Right cardiac atrium (tissue), 5 donors: ENCODE results near the gene SH3BP4. TPM values are rescaled to one million over a fixed set of nuclear protein-coding genes. Genes with fewer than 3 reads are reported as not detected.

Source experiments
- ATAC-seq, 2 donors: fragments of 200-7000 bp; cut with Tn5 transposase; one replicate each; pipeline versions ENCODE4 v1.8.0 to v1.9.1; 2020; ENCODE audit warnings: moderate library complexity in 2 of 2, mild to moderate bottlenecking in 1 of 2
- DNase-seq, 3 donors: peaks; one replicate each; pipeline ENCODE4 v3.0.0-alpha.2; 2020
- H3K27ac ChIP-seq: one replicate; pipeline ENCODE4 v1.5.1; 2013; ENCODE audit warnings: mild to moderate bottlenecking, low read length, control low read depth, moderate library complexity
- H3K27me3 ChIP-seq: one replicate; pipeline ENCODE4 v1.6.1; 2013; ENCODE audit not compliant: control insufficient read depth, insufficient read depth
- H3K4me1 ChIP-seq: one replicate; pipeline ENCODE4 v1.6.1; 2013; ENCODE audit warnings: low read length; ENCODE audit not compliant: control insufficient read depth, insufficient read depth
- H3K4me3 ChIP-seq: one replicate; pipeline ENCODE4 v1.5.1; 2013; ENCODE audit warnings: low read length, control low read depth
- H3K9me3 ChIP-seq: one replicate; pipeline ENCODE4 v1.6.1; 2013; ENCODE audit warnings: low read length; ENCODE audit not compliant: control insufficient read depth
- WGBS: extraction: QIAGEN DNeasy Blood & Tissue Kit; methylation state at CpG from one replicate; pipeline ENCODE4 v1.1.7; 2013; 5-methylcytosine and 5-hydroxymethylcytosine counted together
- intact Hi-C, 4 donors: fragments of 100-400 bp; cut with DNase I; formaldehyde crosslinking; loops; one replicate each; pipeline versions ENCODE4 v1.11.0 to v1.14.0; 2022 to 2023
- polyA plus RNA-seq: library from polyadenylated mRNA; stranded (reverse); fragments of 200-250 nt; gene quantifications from one replicate; pipeline ENCODE4 v1.2.3, GENCODE V29; 2013
- total RNA-seq, 4 donors: library from RNA; stranded (reverse); fragmentation: NEBNext Ultra II Directional; extraction: Animal tissue kit (Norgen Biotek cat#: 25700); gene quantifications; one replicate each; pipeline ENCODE4 v1.2.1, GENCODE V29; 2021
- donor health status: healthy with polysubstance abuse.
- donor health status: DM: no; HTN: yes; CAD: no.
- donor health status: DM: no; HTN: no; CAD: no.
- donor health status: DM: no; HTN: yes; CAD: no; lungs with severe emphysema.
- donor health status: DM: yes; HTN: yes; CAD: no.

The SH3BP4 gene
- total and polyA plus RNA-seq, 5 donors, result 12.3 to 32.0 (median 19.9) TPM

- ATAC-seq (no peak), DNase-seq (no peak)
- intact Hi-C loops, result no loop called here
- Histone ChIP-seq H3K27me3 (no peaks in the 10 kb centered on the region), H3K4me3 (no peak overlapping the region), H3K27ac (no peak overlapping the region), H3K4me1 (peaks cover 15% of the 10 kb centered on the region), H3K9me3 (no peaks in the 10 kb centered on the region)
- WGBS, result 95% methylated on average over 14 of the region's 14 CpGs
Observed at GRCh38 chr2:234967201-234967869, 15.5 kb downstream of the SH3BP4 start.

- Histone ChIP-seq H3K9me3 (no peaks in the 10 kb centered on the region), H3K27me3 (no peaks in the 10 kb centered on the region), H3K4me1 (peaks cover 15% of the 10 kb centered on the region), H3K4me3 (no peak overlapping the region), H3K27ac (no peak overlapping the region)
- DNase-seq (no peak), ATAC-seq (no peak)
- intact Hi-C loops, result no loop called here
- WGBS, result 95% methylated on average over 5 of the region's 5 CpGs
Observed at GRCh38 chr2:234967870-234968208, 16.0 kb downstream of the SH3BP4 start.

DNA sequence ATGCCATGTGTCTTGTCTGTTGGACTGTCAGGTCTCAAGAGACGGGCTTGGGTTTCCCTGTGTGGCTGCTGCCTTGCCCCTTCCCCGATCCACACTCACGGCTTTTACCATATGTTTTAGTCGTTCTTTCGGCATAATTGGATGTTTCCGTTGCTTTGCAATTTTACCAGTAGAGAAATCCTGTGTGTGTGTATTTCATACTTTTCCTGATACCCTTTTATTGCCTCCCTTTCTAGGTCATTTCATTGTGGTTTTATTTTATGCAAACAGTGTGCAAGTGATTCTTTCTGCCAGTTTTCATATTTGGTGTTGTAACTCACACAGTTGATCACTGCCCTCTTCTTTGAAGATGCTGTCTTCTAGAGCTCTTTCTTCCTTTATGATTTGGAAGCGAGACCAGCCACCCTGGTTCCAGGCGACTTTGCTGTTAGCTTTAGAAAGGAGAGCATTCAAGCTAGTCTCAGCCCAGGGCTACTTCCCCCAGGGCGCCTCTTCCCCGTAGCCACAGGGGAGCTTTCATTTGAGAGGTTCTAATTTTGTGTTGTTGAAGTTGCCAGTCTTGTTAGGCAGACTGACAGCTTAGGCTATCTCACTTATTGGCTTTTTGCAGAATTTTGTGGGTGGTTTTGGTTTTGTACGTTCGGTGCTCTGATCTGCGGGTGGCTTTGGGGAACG, 17.0 kb downstream of the SH3BP4 start:
- DNase-seq (no peak), ATAC-seq (no peak)
- Histone ChIP-seq H3K27me3 (no peaks in the 10 kb centered on the region), H3K4me3 (no peak overlapping the region), H3K4me1 (peaks cover 12% of the 10 kb centered on the region), H3K9me3 (no peaks in the 10 kb centered on the region), H3K27ac (no peak overlapping the region)
- 72% methylated on average over 14 of the region's 14 CpGs for WGBS
- intact Hi-C loops, result no loop called here

DNA sequence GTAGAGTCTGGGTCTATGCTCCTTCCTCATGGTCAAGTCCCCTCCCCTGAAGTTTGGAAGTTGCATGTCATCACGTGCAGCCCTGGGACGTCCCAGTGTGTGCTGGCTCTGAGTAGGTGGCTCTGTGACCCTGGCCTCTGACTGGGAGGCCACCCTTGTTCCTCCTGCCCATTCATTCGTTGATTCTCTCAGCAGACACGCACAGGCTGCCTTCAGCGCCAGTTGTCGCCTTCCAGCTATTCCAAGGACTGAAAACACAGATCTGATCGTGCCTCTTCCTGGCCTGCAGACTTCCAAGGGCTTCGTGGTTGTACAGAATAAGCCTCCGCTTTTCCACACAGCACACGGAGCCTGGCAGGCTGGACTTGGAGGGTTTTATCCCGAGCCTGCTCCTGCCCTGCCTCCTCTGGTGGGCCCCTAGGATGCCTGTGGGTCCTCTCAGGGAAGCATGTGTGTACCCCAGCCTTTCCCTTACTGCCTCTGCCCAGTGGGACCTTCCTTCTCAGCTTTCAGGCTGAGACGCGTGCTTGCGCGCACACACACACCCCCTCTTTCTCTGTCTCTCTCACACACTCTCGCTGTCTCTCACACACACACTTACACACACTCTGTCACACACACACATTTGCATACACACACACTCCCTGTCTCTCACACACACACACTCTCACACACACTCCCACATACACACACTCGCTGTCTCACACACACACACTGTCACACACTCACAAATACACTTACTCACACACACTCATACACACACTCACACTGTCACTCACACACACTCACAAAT, 17.7 kb downstream of the SH3BP4 start:
- intact Hi-C loops, result no loop called here

DNA sequence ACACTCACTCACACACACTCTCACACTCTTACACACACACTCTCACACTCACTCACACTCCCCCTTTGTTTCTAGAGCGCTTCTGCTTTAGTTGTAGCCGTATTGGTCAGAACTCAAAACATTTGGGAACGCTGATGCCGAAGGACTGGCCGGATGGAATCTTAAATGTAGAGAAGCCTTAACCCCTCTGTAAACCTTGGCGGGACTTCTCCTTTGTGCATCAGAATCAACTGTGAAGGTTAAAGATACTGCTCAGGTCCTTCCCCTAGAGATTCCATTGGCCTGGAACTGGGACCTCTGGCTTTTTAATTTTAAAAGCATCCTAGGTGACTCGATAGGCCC, 18.3 kb downstream of the SH3BP4 start:
- no peak overlapping the region for H3K4me3 ChIP-seq

More for the DNA sequence above, 17.7 kb downstream of the SH3BP4 start:
- Histone ChIP-seq H3K4me3 (no peak overlapping the region), H3K27me3 (no peaks in the 10 kb centered on the region), H3K4me1 (peaks cover 10% of the 10 kb centered on the region), H3K9me3 (no peaks in the 10 kb centered on the region), H3K27ac (no peak overlapping the region)
- ATAC-seq, result peak; percentile 11 to 20
- WGBS, result 68% methylated on average over 17 of the region's 17 CpGs
- DNase-seq, result no peak

DNA sequence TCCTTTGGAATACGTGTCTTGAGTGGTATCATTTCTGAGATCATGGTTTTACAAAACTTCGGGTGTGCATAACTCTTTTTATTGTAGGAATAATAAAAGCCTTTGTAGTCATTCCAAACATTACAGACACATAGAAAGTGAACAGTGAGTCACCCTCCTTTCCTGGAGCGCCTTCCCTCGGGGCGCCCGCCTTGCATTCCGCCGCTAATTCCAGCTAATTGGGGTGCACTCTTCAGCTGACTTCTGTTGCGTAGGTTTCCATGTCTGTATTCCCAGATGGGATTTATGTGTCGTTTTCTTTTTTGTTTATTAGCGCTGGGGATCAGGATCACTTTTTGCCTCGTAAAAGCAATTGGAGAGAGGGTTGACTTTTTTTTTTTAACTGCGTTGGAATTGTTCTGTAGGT, 18.7 kb downstream of the SH3BP4 start:
- DNase-seq (no peak), ATAC-seq (no peak)
- H3K27ac ChIP-seq, result no peak overlapping the region
- H3K27me3 ChIP-seq, result no peaks in the 10 kb centered on the region
- intact Hi-C loops, result no loop called here
- no peaks in the 10 kb centered on the region for H3K9me3 ChIP-seq
- peaks cover 12% of the 10 kb centered on the region for H3K4me1 ChIP-seq
- 77% methylated on average over 13 of the region's 13 CpGs for WGBS
- H3K4me3 ChIP-seq, result no peak overlapping the region

More for the DNA sequence above, 18.3 kb downstream of the SH3BP4 start:
- Histone ChIP-seq H3K9me3 (no peaks in the 10 kb centered on the region), H3K27ac (no peak overlapping the region), H3K4me1 (peaks cover 12% of the 10 kb centered on the region), H3K27me3 (no peaks in the 10 kb centered on the region)
- ATAC-seq (no peak), DNase-seq (no peak)
- intact Hi-C loops, result no loop called here
- WGBS, result 81% methylated on average over 7 of the region's 7 CpGs

- peaks cover 12% of the 10 kb centered on the region for H3K4me1 ChIP-seq
- no peaks in the 10 kb centered on the region for H3K27me3 ChIP-seq
- no peaks in the 10 kb centered on the region for H3K9me3 ChIP-seq
- intact Hi-C loops, result no loop called here
- DNase-seq (no peak), ATAC-seq (no peak)
- WGBS, result 91% methylated on average over 7 of the region's 7 CpGs
- H3K27ac ChIP-seq, result no peak overlapping the region
- no peak overlapping the region for H3K4me3 ChIP-seq
Observed at GRCh38 chr2:234971496-234971895, 19.7 kb downstream of the SH3BP4 start.

- 85% methylated on average over 8 of the region's 8 CpGs for WGBS
- intact Hi-C loops, result no loop called here
- DNase-seq (no peak), ATAC-seq (no peak)
- Histone ChIP-seq H3K27me3 (no peaks in the 10 kb centered on the region), H3K9me3 (no peaks in the 10 kb centered on the region), H3K27ac (no peak overlapping the region), H3K4me3 (no peak overlapping the region), H3K4me1 (peaks cover 14% of the 10 kb centered on the region)
Observed at GRCh38 chr2:234973008-234973407, 21.2 kb downstream of the SH3BP4 start.

DNA sequence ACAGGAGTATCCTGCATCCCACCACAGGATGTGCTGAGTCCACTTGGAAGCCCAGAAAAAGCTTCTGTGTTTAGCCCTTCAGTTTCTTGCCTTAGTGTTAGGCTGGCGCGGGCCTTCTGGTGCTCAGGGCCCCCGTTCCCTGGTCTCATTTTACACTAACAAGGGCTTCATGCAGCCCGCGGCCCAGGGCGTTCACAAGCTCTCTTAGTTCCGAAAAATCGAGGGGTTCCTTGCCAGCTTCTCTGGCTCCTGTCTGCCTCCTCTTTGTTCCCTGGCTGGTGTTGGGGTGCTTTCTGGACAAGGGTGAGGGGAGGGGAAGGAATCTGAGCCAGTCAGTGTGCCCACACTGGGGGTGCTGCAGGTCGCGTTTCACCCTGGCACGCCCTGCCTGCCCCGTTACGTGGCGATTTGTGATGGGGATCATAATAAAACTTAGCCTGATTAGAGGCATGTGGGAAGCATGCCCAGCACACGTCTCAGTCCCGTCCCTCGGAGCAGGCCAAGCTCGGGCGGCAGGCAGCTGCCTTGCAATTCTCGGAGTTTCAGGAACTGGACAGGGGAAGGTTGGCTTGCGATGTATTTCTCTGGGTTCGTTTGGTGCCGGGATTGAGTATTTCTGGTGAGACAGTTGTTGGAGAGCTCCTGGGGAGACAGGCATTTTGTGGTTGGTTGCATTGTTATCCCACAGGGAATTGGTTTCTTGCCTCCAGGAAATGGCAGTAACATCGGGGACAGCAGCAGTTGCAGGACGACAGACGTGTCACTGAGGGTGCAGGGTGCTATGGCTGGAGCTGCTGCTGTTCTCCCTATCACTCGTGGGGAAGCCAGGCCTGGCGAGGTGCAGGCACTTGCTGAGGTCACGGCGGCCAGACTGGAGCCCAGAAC, 22.9 kb downstream of the SH3BP4 start:
- Histone ChIP-seq H3K4me1 (peaks cover 16% of the 10 kb centered on the region), H3K27ac (peak overlapping the region; percentile 8), H3K4me3 (no peak overlapping the region), H3K27me3 (no peaks in the 10 kb centered on the region), H3K9me3 (no peaks in the 10 kb centered on the region)
- DNase-seq (peak in 2 of 3 donors; percentile 58 to 83), ATAC-seq (peak; percentile 48 to 71)
- 43% methylated on average over 30 of the region's 30 CpGs for WGBS
- intact Hi-C loops, result no loop called here

- H3K27me3 ChIP-seq, result no peaks in the 10 kb centered on the region
- H3K27ac ChIP-seq, result no peak overlapping the region
- ATAC-seq, result no peak
- DNase-seq, result no peak
- 90% methylated on average over 1 of the region's 1 CpG for WGBS
- H3K9me3 ChIP-seq, result no peaks in the 10 kb centered on the region
- peaks cover 15% of the 10 kb centered on the region for H3K4me1 ChIP-seq
- intact Hi-C loops, result no loop called here
- H3K4me3 ChIP-seq, result no peak overlapping the region
Observed at GRCh38 chr2:234975611-234976010, 23.8 kb downstream of the SH3BP4 start.
